GM21529 (cell line): ENCODE data around the gene RAB3B.

ENCODE experiments used
- ATAC-seq: cut with Tn5 transposase; IDR thresholded peaks from one replicate; pipeline ENCODE4 v1.9.1; 2021; ENCODE audit not compliant: unreplicated experiment

The RAB3B gene

GRCh38 chr1:51957618-51958017, 32.9 kb downstream of the RAB3B start:
- ATAC-seq = no peak

GRCh38 chr1:51956528-51957509, 33.7 kb downstream of the RAB3B start:
- ATAC-seq = no peak

- no peak for ATAC-seq
Measured at GRCh38 chr1:51955797-51956527, 34.5 kb downstream of the RAB3B start.

GRCh38 chr1:51954783-51955182, 35.7 kb downstream of the RAB3B start:
- ATAC-seq = no peak

- ATAC-seq = no peak
Measured at GRCh38 chr1:51953079-51953478, 37.4 kb downstream of the RAB3B start.

- no peak for ATAC-seq
Measured at GRCh38 chr1:51952638-51953037, 37.9 kb downstream of the RAB3B start.

- ATAC-seq = no peak
Measured at GRCh38 chr1:51950701-51951100, 39.8 kb downstream of the RAB3B start.

- ATAC-seq = no peak
Measured at GRCh38 chr1:51949014-51949702, 41.3 kb downstream of the RAB3B start.

GRCh38 chr1:51948491-51948915, 42.0 kb downstream of the RAB3B start:
- no peak for ATAC-seq

- ATAC-seq = no peak
Measured at GRCh38 chr1:51946300-51946699, 44.2 kb downstream of the RAB3B start.

- no peak for ATAC-seq
Measured at GRCh38 chr1:51945591-51945990, 44.9 kb downstream of the RAB3B start.

GRCh38 chr1:51942281-51942680, 48.2 kb downstream of the RAB3B start:
- ATAC-seq = no peak

- no peak for ATAC-seq
Measured at GRCh38 chr1:51941528-51941927, 49.0 kb downstream of the RAB3B start.

GRCh38 chr1:51937112-51937511, 53.4 kb downstream of the RAB3B start:
- no peak for ATAC-seq

GRCh38 chr1:51936531-51936930, 54.0 kb downstream of the RAB3B start:
- no peak for ATAC-seq

GRCh38 chr1:51933344-51933743, 57.2 kb downstream of the RAB3B start:
- no peak for ATAC-seq

GRCh38 chr1:51930329-51930728, 60.2 kb downstream of the RAB3B start:
- no peak for ATAC-seq

- no peak for ATAC-seq
Measured at GRCh38 chr1:51928896-51929295, 61.6 kb downstream of the RAB3B start.

GRCh38 chr1:51927029-51927428, 63.5 kb downstream of the RAB3B start:
- ATAC-seq = no peak

GRCh38 chr1:51926171-51926812, 64.2 kb downstream of the RAB3B start:
- ATAC-seq = no peak

GRCh38 chr1:51924455-51924854, 66.0 kb downstream of the RAB3B start:
- no peak for ATAC-seq
